C4-2B (cell line): Measurements from ENCODE around the gene TMEM186.
A peak's percentile ranks its signal among the peaks of the same experiment; 100 is the strongest.
"Not testable (repeated sequence)": the region's sequence is repeated elsewhere in the genome, so short reads cannot be mapped to it uniquely, and the experiment has no call there.

ENCODE experiments used
- H3K27ac ChIP-seq: fragments of 450-650 bp; 2 replicates; pipeline ENCODE4 v1.5.1; 2017
- ZFX ChIP-seq: fragments of 450-650 bp; IDR thresholded peaks from 2 replicates; pipeline ENCODE4 v1.6.1; 2017
- TF ChIP-seq, protein P1 (sequence below): fragments of 450-650 bp; conservative IDR thresholded peaks from 2 replicates; pipeline ENCODE4 v1.5.1; 2017; ENCODE audit warnings: mild to moderate bottlenecking

TMEM186 gene, protein sequence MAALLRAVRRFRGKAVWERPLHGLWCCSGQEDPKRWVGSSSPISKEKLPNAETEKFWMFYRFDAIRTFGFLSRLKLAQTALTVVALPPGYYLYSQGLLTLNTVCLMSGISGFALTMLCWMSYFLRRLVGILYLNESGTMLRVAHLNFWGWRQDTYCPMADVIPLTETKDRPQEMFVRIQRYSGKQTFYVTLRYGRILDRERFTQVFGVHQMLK

DNA sequence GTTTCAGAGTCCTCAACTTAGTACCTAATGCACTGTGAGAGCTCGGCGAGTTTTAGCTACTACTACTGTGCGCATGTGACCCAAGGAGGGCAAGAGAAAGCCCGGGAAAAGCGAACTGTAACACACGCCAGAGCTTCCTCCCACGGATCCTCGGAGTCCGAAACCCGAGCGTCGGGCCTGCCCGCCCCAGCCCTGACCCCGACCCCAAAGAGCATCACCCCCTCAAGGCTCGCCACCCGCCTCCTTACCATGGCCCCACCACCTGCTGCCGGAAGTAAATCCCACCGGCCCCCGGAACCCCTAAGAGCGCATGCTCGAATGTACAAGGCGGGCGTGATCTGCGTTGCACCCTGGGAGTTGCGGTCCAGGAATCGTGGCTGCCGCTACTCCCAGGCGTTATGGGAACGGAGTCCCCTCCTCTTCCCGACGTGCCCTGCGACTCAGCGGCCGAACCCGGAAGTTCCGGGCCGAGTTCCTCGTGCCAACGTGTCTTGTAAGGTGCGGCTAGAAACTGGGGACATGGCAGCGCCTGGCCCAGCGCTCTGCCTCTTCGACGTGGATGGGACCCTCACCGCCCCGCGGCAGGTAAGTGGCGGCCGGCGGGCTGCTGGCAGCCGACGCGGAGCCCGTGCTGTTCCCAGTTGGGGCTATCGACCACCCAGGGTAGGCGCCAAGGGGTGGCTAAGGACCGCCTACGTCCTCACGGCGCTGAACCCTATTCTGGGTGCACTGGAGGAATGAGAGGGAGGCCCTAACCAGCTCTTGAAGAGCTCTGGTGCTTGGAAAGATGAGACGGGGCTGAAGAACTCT is at the start of gene TMEM186, which contains the start of gene PMM2:
TMEM186 (minus strand) TSS at position 276 of the 810 bp plus-strand sequence; CDS start at position 251, 25 bp downstream.
PMM2 (plus strand) TSS at position 476 of the 810 bp plus-strand sequence; CDS start at position 520, 44 bp downstream.
- no peak for TF ChIP-seq ZFX
- TF ChIP-seq, protein P1, sequence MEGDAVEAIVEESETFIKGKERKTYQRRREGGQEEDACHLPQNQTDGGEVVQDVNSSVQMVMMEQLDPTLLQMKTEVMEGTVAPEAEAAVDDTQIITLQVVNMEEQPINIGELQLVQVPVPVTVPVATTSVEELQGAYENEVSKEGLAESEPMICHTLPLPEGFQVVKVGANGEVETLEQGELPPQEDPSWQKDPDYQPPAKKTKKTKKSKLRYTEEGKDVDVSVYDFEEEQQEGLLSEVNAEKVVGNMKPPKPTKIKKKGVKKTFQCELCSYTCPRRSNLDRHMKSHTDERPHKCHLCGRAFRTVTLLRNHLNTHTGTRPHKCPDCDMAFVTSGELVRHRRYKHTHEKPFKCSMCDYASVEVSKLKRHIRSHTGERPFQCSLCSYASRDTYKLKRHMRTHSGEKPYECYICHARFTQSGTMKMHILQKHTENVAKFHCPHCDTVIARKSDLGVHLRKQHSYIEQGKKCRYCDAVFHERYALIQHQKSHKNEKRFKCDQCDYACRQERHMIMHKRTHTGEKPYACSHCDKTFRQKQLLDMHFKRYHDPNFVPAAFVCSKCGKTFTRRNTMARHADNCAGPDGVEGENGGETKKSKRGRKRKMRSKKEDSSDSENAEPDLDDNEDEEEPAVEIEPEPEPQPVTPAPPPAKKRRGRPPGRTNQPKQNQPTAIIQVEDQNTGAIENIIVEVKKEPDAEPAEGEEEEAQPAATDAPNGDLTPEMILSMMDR: no peak
- peak within 1 kb of the TSS; percentile 94 for H3K27ac ChIP-seq

DNA sequence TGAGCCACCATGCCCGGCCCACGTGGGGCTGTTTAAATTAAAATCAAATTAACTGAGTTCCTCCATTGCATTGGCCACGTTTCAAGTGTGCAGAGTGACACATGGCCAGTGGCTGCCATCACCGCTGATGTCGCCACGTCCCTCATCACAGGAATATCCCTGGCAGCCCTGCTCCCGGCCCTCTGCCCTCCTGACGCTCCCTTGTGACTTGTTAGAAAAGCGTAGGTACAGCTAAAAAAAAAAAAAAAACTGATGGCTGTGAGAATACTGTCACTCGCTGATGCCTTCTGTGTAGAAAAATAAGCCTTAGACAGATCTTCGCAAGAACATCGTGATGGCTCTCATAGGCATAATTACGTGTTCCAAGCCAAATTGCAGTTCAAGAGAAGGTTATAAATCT is 49.7 kb upstream of the TMEM186 start:
- TF ChIP-seq ZFX: no peak
- TF ChIP-seq, protein P1: no peak
- H3K27ac ChIP-seq: no peak overlapping the region

DNA sequence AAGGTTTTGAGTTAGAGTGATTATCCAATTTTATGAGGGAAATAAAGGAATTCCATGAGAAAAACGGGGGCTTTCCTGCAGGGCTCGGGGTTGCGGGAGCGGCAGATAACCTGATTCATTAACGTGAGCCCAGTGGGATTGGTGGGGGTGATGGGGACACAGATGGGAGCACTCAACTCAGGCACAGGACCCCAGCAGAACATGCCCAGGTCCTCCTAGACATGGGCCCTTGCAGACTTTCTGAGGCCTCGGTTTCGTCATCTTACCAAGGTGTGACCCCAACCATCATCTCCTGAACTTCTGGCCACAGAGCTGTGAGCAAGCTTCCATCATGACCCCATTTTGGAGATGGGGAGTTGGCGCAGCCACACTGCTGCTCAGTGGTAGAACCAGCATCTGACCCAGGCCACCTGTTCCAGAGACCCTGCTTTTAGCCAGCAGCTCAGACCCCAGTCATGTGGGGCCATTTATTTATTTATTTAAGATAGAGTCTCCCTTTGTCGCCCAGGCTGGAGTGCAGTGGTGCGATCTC is 49.0 kb upstream of the TMEM186 start:
- H3K27ac ChIP-seq: no peak overlapping the region
- TF ChIP-seq ZFX: no peak
- TF ChIP-seq, protein P1: no peak

DNA sequence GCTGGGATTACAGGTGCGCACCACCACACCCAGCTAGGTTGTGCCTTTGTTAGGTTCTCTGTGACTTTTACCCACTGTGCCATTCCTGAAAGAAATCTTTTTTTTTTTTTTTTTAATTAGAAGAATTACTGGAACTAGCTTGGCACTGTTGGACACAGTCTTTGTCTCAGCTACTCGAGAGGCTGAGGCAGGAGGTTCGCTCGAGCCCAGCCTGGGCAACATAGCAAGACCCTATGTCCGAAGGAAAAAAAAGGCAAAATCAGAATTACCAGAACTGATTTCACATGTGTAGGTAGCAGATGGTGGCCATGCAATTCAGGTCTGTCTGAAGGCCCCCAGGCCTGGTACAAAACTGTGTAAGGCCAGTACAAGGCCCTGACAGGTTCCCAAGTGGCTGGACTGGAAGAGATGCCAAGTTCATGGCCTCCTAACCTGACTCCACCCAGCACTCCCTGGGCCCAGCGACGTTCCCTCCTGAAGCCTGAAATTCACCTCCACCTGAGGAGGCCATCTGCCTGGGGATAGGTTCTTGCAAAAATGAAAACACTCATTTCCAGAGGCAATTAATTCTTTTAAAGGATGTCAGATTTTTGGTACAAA is 48.4 kb upstream of the TMEM186 start:
- no peak for TF ChIP-seq ZFX
- TF ChIP-seq, protein P1: no peak
- no peak overlapping the region for H3K27ac ChIP-seq

DNA sequence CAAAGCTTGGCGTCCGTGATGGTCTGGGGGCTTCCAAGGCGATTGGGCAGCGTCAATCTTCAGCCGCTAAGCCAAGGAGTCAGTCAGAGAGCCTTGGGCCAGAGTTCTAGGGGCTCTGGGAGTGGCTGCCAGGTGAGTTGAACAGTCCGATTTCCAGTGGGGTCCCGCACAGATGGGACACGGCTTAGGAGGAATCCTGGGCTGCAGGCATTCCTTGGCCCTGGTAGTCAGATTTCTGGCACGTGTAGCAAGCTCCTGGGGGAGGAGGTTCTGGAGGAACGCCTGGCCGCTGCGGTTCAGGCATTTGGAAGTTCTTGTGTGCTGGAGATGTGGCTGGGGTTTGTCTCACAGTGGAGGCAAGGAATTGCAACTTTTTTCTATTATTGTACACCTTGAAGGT is 45.9 kb upstream of the TMEM186 start:
- not testable (repeated sequence) for H3K27ac ChIP-seq

DNA sequence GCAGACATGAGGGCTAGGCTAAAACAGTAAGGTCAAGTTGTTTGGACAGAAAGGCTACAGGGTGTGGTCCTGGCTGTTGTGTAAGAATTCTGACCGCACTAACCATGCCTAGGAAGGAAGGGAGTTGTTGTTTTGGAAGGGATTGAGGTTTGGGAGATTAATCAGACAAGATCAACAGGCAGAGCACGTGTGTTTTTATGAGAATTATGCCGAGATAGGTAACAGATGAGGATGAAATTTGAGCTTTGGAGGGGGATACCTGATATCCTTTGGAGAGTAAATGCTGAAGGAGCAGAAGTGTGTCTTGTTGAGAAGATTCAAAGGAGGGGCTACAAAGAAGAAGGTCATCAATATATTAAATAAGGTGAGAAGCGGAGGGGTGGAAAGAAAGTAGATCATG is 44.6 kb upstream of the TMEM186 start:
- not testable (repeated sequence) for H3K27ac ChIP-seq

DNA sequence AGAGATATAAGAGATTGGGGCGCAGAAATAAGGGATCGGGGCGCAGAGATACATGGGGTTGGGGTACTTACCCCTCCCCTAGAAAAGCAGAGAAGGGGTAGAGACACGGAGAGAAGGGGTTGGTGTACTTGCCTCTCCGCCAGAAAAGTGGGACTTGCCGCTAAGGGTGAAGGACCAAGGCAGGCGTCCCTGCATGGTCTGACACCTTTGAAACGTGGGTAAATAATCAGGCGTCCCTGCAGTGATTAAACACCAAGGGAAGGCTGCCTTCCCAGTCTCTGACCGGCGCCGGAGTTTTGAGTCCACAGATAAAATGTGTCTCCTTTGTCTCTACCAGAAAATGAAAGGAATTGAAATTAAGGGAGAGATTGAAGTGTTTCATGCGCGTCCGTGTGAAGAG is 40.2 kb upstream of the TMEM186 start:
- not testable (repeated sequence) for H3K27ac ChIP-seq

DNA sequence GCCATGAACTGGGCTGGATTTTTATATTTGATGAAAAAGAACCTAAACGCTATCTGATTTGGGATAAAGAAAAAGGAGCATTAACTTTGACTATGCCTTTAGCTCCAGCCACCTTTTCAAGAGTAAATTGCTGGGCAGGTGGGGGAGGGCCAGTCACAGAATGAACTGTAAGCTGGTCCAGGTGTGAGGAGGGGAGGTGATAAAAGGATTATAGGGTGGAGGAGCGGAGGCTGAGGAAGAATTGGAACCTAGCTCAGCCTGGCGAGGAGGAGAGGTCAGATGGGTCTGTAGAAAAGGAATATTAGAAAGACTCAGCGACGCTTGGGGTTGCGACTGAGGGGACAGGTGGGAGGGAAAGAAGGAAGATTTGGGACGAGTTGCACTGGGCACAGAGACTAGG is 39.4 kb upstream of the TMEM186 start:
- H3K27ac ChIP-seq: not testable (repeated sequence)

DNA sequence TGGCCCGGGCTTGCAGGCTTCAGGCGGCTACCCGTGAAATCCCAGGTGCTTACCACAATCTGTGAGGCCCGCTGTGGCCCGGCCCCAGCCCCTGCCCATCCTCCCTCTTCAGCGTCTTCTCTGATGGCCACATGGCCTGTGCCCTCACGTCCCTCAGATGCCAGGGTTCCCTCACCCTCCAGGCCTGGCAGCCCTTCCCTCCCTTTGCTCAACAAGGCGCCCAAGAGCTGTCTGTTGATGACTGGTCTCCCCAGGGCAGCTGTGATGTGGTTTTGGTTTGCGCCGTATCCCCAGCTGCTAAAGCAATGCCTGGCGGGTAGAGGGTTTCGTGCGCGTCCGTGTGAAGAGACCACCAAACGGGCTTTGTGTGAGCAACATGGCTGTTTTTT is 35.3 kb upstream of the TMEM186 start:
- H3K27ac ChIP-seq: no peak overlapping the region
- no peak for TF ChIP-seq ZFX
- TF ChIP-seq, protein P1: no peak
